ENCODE measurements around the gene OXSR1. TPM values are rescaled to one million over a fixed set of nuclear protein-coding genes. Genes with fewer than 3 reads are reported as not detected.
A peak's percentile ranks its signal among the peaks of the same experiment; 100 is the strongest.

The OXSR1 gene
- total RNA-seq, 1 donor = 36.0 TPM

GRCh38 chr3:38136777-38137614, 28.3 kb upstream of the OXSR1 start, which contains the start of gene ACAA1:
Gene ACAA1 (minus strand): TSS chr3:38137127. CDS start chr3:38137035, 92 bp downstream.
- H3K4me1 ChIP-seq (ENCODE audit: insufficient read depth, low read length) = peaks cover 65% of the 10 kb centered on the region
- peak within 1 kb of the TSS; percentile 84 for H3K4me3 ChIP-seq (ENCODE audit: low read length)
- no peaks in the 10 kb centered on the region for H3K9me3 ChIP-seq (ENCODE audit: low read depth, low read length)
- no peaks in the 10 kb centered on the region for H3K27me3 ChIP-seq (ENCODE audit: insufficient read depth, low read length)

GRCh38 chr3:38137615-38138348, 27.6 kb upstream of the OXSR1 start:
- no peaks in the 10 kb centered on the region for H3K9me3 ChIP-seq (ENCODE audit: low read depth, low read length)
- H3K27me3 ChIP-seq (ENCODE audit: insufficient read depth, low read length) = no peaks in the 10 kb centered on the region
- peak overlapping the region; percentile 84 for H3K4me3 ChIP-seq (ENCODE audit: low read length)
- peaks cover 62% of the 10 kb centered on the region for H3K4me1 ChIP-seq (ENCODE audit: insufficient read depth, low read length)

- H3K4me1 ChIP-seq (ENCODE audit: insufficient read depth, low read length) = peaks cover 67% of the 10 kb centered on the region
- no peaks in the 10 kb centered on the region for H3K27me3 ChIP-seq (ENCODE audit: insufficient read depth, low read length)
- H3K4me3 ChIP-seq (ENCODE audit: low read length) = peak within 1 kb of the TSS; percentile 84
- H3K9me3 ChIP-seq (ENCODE audit: low read depth, low read length) = no peaks in the 10 kb centered on the region
These were observed 26.8 kb upstream of the OXSR1 start, which contains the start of gene MYD88 for GRCh38 chr3:38138349-38139190. Gene MYD88 (plus strand): TSS chr3:38138661. CDS start chr3:38138701, 40 bp downstream.

GRCh38 chr3:38139191-38139590, 26.1 kb upstream of the OXSR1 start:
- Histone ChIP-seq H3K4me1 (ENCODE audit: insufficient read depth, low read length) (peaks cover 71% of the 10 kb centered on the region), H3K4me3 (ENCODE audit: low read length) (peak overlapping the region; percentile 84), H3K27me3 (ENCODE audit: insufficient read depth, low read length) (no peaks in the 10 kb centered on the region), H3K9me3 (ENCODE audit: low read depth, low read length) (no peaks in the 10 kb centered on the region)

- Histone ChIP-seq H3K4me3 (ENCODE audit: low read length) (peak overlapping the region; percentile 84), H3K4me1 (ENCODE audit: insufficient read depth, low read length) (peaks cover 69% of the 10 kb centered on the region), H3K27me3 (ENCODE audit: insufficient read depth, low read length) (no peaks in the 10 kb centered on the region), H3K9me3 (ENCODE audit: low read depth, low read length) (no peaks in the 10 kb centered on the region)
These were observed 25.7 kb upstream of the OXSR1 start for GRCh38 chr3:38139652-38140051.

GRCh38 chr3:38140326-38141172, 24.8 kb upstream of the OXSR1 start:
- Histone ChIP-seq H3K27me3 (ENCODE audit: insufficient read depth, low read length) (no peaks in the 10 kb centered on the region), H3K4me1 (ENCODE audit: insufficient read depth, low read length) (peaks cover 60% of the 10 kb centered on the region), H3K4me3 (ENCODE audit: low read length) (peak overlapping the region; percentile 84), H3K9me3 (ENCODE audit: low read depth, low read length) (no peaks in the 10 kb centered on the region)

- Histone ChIP-seq H3K4me1 (ENCODE audit: insufficient read depth, low read length) (peaks cover 56% of the 10 kb centered on the region), H3K4me3 (ENCODE audit: low read length) (no peak overlapping the region), H3K9me3 (ENCODE audit: low read depth, low read length) (peaks cover 4% of the 10 kb centered on the region)
These were observed 24.0 kb upstream of the OXSR1 start for GRCh38 chr3:38141173-38141951.

GRCh38 chr3:38141952-38142273, 23.4 kb upstream of the OXSR1 start:
- no peak overlapping the region for H3K4me3 ChIP-seq (ENCODE audit: low read length)
- peaks cover 59% of the 10 kb centered on the region for H3K4me1 ChIP-seq (ENCODE audit: insufficient read depth, low read length)
- H3K9me3 ChIP-seq (ENCODE audit: low read depth, low read length) = peaks cover 9% of the 10 kb centered on the region
- H3K27me3 ChIP-seq (ENCODE audit: insufficient read depth, low read length) = no peaks in the 10 kb centered on the region

More at GRCh38 chr3:38141173-38141951, 24.0 kb upstream of the OXSR1 start:
- no peaks in the 10 kb centered on the region for H3K27me3 ChIP-seq (ENCODE audit: insufficient read depth, low read length)

- no peak overlapping the region for H3K4me3 ChIP-seq (ENCODE audit: low read length)
- peaks cover 61% of the 10 kb centered on the region for H3K4me1 ChIP-seq (ENCODE audit: insufficient read depth, low read length)
- peaks cover 11% of the 10 kb centered on the region for H3K9me3 ChIP-seq (ENCODE audit: low read depth, low read length)
- no peaks in the 10 kb centered on the region for H3K27me3 ChIP-seq (ENCODE audit: insufficient read depth, low read length)
These were observed 22.4 kb upstream of the OXSR1 start for GRCh38 chr3:38142959-38143358.

GRCh38 chr3:38143511-38143910, 21.8 kb upstream of the OXSR1 start:
- H3K27me3 ChIP-seq (ENCODE audit: insufficient read depth, low read length) = no peaks in the 10 kb centered on the region
- no peak overlapping the region for H3K4me3 ChIP-seq (ENCODE audit: low read length)
- peaks cover 61% of the 10 kb centered on the region for H3K4me1 ChIP-seq (ENCODE audit: insufficient read depth, low read length)
- H3K9me3 ChIP-seq (ENCODE audit: low read depth, low read length) = peaks cover 11% of the 10 kb centered on the region

GRCh38 chr3:38146504-38146903, 18.8 kb upstream of the OXSR1 start:
- H3K4me1 ChIP-seq (ENCODE audit: insufficient read depth, low read length) = peaks cover 65% of the 10 kb centered on the region

GRCh38 chr3:38147421-38147820, 17.9 kb upstream of the OXSR1 start:
- Histone ChIP-seq H3K9me3 (ENCODE audit: low read depth, low read length) (peaks cover 11% of the 10 kb centered on the region), H3K4me3 (ENCODE audit: low read length) (no peak overlapping the region), H3K4me1 (ENCODE audit: insufficient read depth, low read length) (peaks cover 69% of the 10 kb centered on the region), H3K27me3 (ENCODE audit: insufficient read depth, low read length) (no peaks in the 10 kb centered on the region)

More at GRCh38 chr3:38146504-38146903, 18.8 kb upstream of the OXSR1 start:
- H3K27me3 ChIP-seq (ENCODE audit: insufficient read depth, low read length) = no peaks in the 10 kb centered on the region
- H3K4me3 ChIP-seq (ENCODE audit: low read length) = no peak overlapping the region
- H3K9me3 ChIP-seq (ENCODE audit: low read depth, low read length) = peaks cover 11% of the 10 kb centered on the region

- Histone ChIP-seq H3K4me1 (ENCODE audit: insufficient read depth, low read length) (peaks cover 72% of the 10 kb centered on the region), H3K9me3 (ENCODE audit: low read depth, low read length) (peaks cover 11% of the 10 kb centered on the region), H3K27me3 (ENCODE audit: insufficient read depth, low read length) (no peaks in the 10 kb centered on the region), H3K4me3 (ENCODE audit: low read length) (no peak overlapping the region)
These were observed 16.9 kb upstream of the OXSR1 start for GRCh38 chr3:38148311-38148882.
